ENCODE results near the gene FAM227B. TPM values are rescaled to one million over a fixed set of nuclear protein-coding genes. Genes with fewer than 3 reads are reported as not detected.

The FAM227B gene
- total RNA-seq, 1 experiment from 2014 or later: 2.3 TPM

DNA sequence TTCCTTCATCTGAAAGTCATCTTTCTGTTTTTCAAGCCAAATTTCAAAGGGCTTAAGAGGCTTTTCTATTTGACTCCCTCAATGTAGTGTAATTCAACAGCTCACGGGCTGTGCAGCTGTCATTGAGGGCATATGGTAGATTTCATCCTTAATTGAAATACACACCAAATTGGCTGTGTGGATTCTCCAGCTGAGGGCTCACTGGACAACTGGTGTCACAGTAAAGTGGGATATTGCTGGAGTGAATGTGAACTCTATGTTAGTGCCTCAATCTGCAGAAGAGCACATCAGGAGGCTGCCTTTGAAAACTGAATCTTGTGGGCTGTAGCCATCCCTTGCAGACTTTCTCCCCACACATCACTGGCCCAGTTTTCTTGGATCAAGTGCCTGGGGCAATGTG, 330.4 kb downstream of the FAM227B start:
- Histone ChIP-seq H3K4me1 (no peaks in the 10 kb centered on the region), H3K9me3 (no peaks in the 10 kb centered on the region), H3K4me3 (ENCODE audit: low read depth, low read length) (no peak overlapping the region), H3K27me3 (replicated peaks; ENCODE audit: control insufficient read depth, insufficient read depth, low read length) (no peaks in the 10 kb centered on the region), H3K36me3 (ENCODE audit: control insufficient read depth, insufficient read depth, low read length) (no peaks in the 10 kb centered on the region)
- intact Hi-C loops (cut with micrococcal nuclease; ENCODE audit: unreplicated experiment): no loop called here
- Mint-ChIP-seq H3K36me3 (ENCODE audit: insufficient read depth, unreplicated experiment) (peaks cover 5% of the 10 kb centered on the region), H3K4me1 (ENCODE audit: low read depth, unreplicated experiment) (no peaks in the 10 kb centered on the region), H3K27ac (ENCODE audit: unreplicated experiment) (no peak overlapping the region), H3K27me3 (ENCODE audit: insufficient read depth, unreplicated experiment) (no peaks in the 10 kb centered on the region), H3K9me3 (ENCODE audit: unreplicated experiment) (no peaks in the 10 kb centered on the region), H3K4me3 (ENCODE audit: unreplicated experiment) (no peak overlapping the region)
- BruUV-seq (replicated peaks): no TSS peak
- ChIA-PET CTCF (no interaction called here), POLR2A (no interaction called here)
- DNase-seq: no peak
- TF ChIP-seq, protein P1, sequence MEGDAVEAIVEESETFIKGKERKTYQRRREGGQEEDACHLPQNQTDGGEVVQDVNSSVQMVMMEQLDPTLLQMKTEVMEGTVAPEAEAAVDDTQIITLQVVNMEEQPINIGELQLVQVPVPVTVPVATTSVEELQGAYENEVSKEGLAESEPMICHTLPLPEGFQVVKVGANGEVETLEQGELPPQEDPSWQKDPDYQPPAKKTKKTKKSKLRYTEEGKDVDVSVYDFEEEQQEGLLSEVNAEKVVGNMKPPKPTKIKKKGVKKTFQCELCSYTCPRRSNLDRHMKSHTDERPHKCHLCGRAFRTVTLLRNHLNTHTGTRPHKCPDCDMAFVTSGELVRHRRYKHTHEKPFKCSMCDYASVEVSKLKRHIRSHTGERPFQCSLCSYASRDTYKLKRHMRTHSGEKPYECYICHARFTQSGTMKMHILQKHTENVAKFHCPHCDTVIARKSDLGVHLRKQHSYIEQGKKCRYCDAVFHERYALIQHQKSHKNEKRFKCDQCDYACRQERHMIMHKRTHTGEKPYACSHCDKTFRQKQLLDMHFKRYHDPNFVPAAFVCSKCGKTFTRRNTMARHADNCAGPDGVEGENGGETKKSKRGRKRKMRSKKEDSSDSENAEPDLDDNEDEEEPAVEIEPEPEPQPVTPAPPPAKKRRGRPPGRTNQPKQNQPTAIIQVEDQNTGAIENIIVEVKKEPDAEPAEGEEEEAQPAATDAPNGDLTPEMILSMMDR (IDR thresholded peaks at IDR 0.05; ENCODE audit: insufficient read depth in 1 of 2, low read depth in 1 of 2, low read length in 1 of 2, severe bottlenecking in 1 of 2, unreplicated experiment in 1 of 2): no peak

DNA sequence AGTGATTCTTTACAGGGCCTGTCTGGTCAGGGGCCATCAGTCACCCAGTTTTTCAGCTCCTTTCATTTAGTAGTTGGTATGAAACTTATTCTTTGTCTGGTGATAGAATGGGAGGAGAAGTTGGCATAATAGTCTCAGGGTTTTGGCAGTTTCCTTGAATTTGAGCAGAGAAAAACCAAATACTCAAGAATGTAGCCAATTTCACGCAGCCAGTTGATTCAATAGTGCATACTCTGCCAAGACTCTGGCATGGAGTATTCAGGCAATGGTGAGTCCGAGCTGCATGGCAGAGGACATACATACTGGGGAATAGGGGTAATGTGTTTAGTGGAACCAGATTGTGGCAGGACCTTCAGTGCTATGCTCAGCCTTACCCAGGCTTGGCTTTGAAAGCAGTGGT, 332.2 kb downstream of the FAM227B start:
- Histone ChIP-seq H3K4me3 (ENCODE audit: low read depth, low read length) (no peak overlapping the region), H3K9me3 (no peaks in the 10 kb centered on the region), H3K27me3 (replicated peaks; ENCODE audit: control insufficient read depth, insufficient read depth, low read length) (no peaks in the 10 kb centered on the region), H3K4me1 (no peaks in the 10 kb centered on the region), H3K36me3 (ENCODE audit: control insufficient read depth, insufficient read depth, low read length) (no peaks in the 10 kb centered on the region; the same call in 1 of the 2 replicates)
- H3K27me3 Mint-ChIP-seq (ENCODE audit: insufficient read depth, unreplicated experiment): no peaks in the 10 kb centered on the region
- TF ChIP-seq, protein P1 (IDR thresholded peaks at IDR 0.05; ENCODE audit: insufficient read depth in 1 of 2, low read depth in 1 of 2, low read length in 1 of 2, severe bottlenecking in 1 of 2, unreplicated experiment in 1 of 2): no peak
- H3K36me3 Mint-ChIP-seq (ENCODE audit: insufficient read depth, unreplicated experiment): peaks cover 7% of the 10 kb centered on the region
- no peak overlapping the region for H3K27ac Mint-ChIP-seq (ENCODE audit: unreplicated experiment)
- no peaks in the 10 kb centered on the region for H3K9me3 Mint-ChIP-seq (ENCODE audit: unreplicated experiment)
- CTCF ChIA-PET: no interaction called here
- H3K4me3 Mint-ChIP-seq (ENCODE audit: unreplicated experiment): no peak overlapping the region
- intact Hi-C loops (cut with micrococcal nuclease; ENCODE audit: unreplicated experiment): no loop called here
- no TSS peak for BruUV-seq (replicated peaks)
- DNase-seq: no peak
- POLR2A ChIA-PET: no interaction called here
- H3K4me1 Mint-ChIP-seq (ENCODE audit: low read depth, unreplicated experiment): no peaks in the 10 kb centered on the region

DNA sequence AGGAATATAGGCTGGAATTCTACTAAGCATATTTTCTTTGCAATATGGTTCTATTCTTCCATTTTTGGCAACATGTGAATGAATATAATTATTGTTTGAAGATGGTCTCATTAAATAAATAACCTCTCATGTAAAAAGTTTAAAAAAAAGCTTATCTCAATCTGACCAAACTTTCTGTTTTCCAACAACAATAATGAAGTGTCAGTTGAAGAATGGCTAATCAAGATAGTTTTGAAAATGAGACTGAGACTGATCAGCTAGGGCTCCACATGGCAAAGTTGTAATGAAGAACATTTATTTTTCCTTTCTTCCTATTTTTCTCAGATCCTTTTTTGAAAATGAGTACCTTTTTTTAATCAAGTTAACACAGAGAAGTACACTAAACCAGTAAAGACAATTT, 333.1 kb downstream of the FAM227B start:
- DNase-seq: no peak
- Mint-ChIP-seq H3K9me3 (ENCODE audit: unreplicated experiment) (no peaks in the 10 kb centered on the region), H3K27me3 (ENCODE audit: insufficient read depth, unreplicated experiment) (no peaks in the 10 kb centered on the region), H3K4me3 (ENCODE audit: unreplicated experiment) (no peak overlapping the region), H3K27ac (ENCODE audit: unreplicated experiment) (no peak overlapping the region), H3K4me1 (ENCODE audit: low read depth, unreplicated experiment) (no peaks in the 10 kb centered on the region), H3K36me3 (ENCODE audit: insufficient read depth, unreplicated experiment) (peaks cover 12% of the 10 kb centered on the region)
- no TSS peak for BruUV-seq (replicated peaks)
- Histone ChIP-seq H3K36me3 (ENCODE audit: control insufficient read depth, insufficient read depth, low read length) (no peaks in the 10 kb centered on the region; the same call in 1 of the 2 replicates), H3K4me1 (no peaks in the 10 kb centered on the region), H3K27me3 (replicated peaks; ENCODE audit: control insufficient read depth, insufficient read depth, low read length) (no peaks in the 10 kb centered on the region), H3K9me3 (no peaks in the 10 kb centered on the region), H3K4me3 (ENCODE audit: low read depth, low read length) (no peak overlapping the region)
- TF ChIP-seq, protein P1 (IDR thresholded peaks at IDR 0.05; ENCODE audit: insufficient read depth in 1 of 2, low read depth in 1 of 2, low read length in 1 of 2, severe bottlenecking in 1 of 2, unreplicated experiment in 1 of 2): no peak
- CTCF ChIA-PET: no interaction called here
- intact Hi-C loops (cut with micrococcal nuclease; ENCODE audit: unreplicated experiment): no loop called here
- POLR2A ChIA-PET: no interaction called here

Measured in Caco-2 (cell line).